GM18498 (cell line): ENCODE results near the gene PIK3CB.
"Not testable (repeated sequence)": the region's sequence is repeated elsewhere in the genome, so short reads cannot be mapped to it uniquely, and the experiment has no call there.

Experiments used
- ATAC-seq: cut with Tn5 transposase; IDR thresholded peaks from one replicate; pipeline ENCODE4 v1.9.1; 2021; ENCODE audit warnings: mild to moderate bottlenecking, moderate library complexity; ENCODE audit not compliant: unreplicated experiment

PIK3CB gene

GRCh38 chr3:138687236-138687635 lies 147.5 kb downstream of the PIK3CB start:
- ATAC-seq, result peak; percentile 19

GRCh38 chr3:138686771-138687221 lies 147.9 kb downstream of the PIK3CB start:
- ATAC-seq, result peak; percentile 98

- ATAC-seq, result no peak
Measured at GRCh38 chr3:138684396-138684795, 150.3 kb downstream of the PIK3CB start.

GRCh38 chr3:138682648-138683047 lies 152.1 kb downstream of the PIK3CB start:
- no peak for ATAC-seq

- no peak for ATAC-seq
Measured at GRCh38 chr3:138681463-138682220, 153.1 kb downstream of the PIK3CB start.

- not testable (repeated sequence) for ATAC-seq
Measured at GRCh38 chr3:138680974-138681373, 153.8 kb downstream of the PIK3CB start.

GRCh38 chr3:138678874-138679392 lies 155.8 kb downstream of the PIK3CB start:
- no peak for ATAC-seq

- no peak for ATAC-seq
Measured at GRCh38 chr3:138678086-138678485, 156.6 kb downstream of the PIK3CB start.

- ATAC-seq, result no peak
Measured at GRCh38 chr3:138675393-138675792, 159.3 kb downstream of the PIK3CB start.

GRCh38 chr3:138673641-138674530 lies 160.8 kb downstream of the PIK3CB start:
- ATAC-seq, result no peak

- ATAC-seq, result no peak
Measured at GRCh38 chr3:138670407-138670806, 164.3 kb downstream of the PIK3CB start.

GRCh38 chr3:138668107-138668506 lies 166.6 kb downstream of the PIK3CB start:
- ATAC-seq, result no peak

- ATAC-seq, result no peak
Measured at GRCh38 chr3:138657508-138657907, 177.2 kb downstream of the PIK3CB start.

GRCh38 chr3:138653567-138653966 lies 181.2 kb downstream of the PIK3CB start:
- no peak for ATAC-seq

- ATAC-seq, result no peak
Measured at GRCh38 chr3:138649134-138649533, 185.6 kb downstream of the PIK3CB start.

- ATAC-seq, result no peak
Measured at GRCh38 chr3:138646513-138646912, 188.2 kb downstream of the PIK3CB start.

- no peak for ATAC-seq
Measured at GRCh38 chr3:138646008-138646407, 188.7 kb downstream of the PIK3CB start.

GRCh38 chr3:138642927-138643253 lies 191.8 kb downstream of the PIK3CB start:
- no peak for ATAC-seq

- no peak for ATAC-seq
Measured at GRCh38 chr3:138642226-138642926, 192.4 kb downstream of the PIK3CB start.

- ATAC-seq, result no peak
Measured at GRCh38 chr3:138640537-138640936, 194.2 kb downstream of the PIK3CB start.

GRCh38 chr3:138638641-138639040 lies 196.1 kb downstream of the PIK3CB start:
- ATAC-seq, result no peak
